ENCODE results near the gene ANO5. TPM values are rescaled to one million over a fixed set of nuclear protein-coding genes. Genes with fewer than 3 reads are reported as not detected.

ANO5 gene
- total RNA-seq, 4 donors from 2014 or later = 13.4 to 20.8 (median 17.2) TPM

- intact Hi-C loops (cut with DNase I) = no loop called here
- Histone ChIP-seq H3K27ac (replicated peaks in 1 of 4) (no peak overlapping the region), H3K4me3 (no peak overlapping the region), H3K9me3 (no peaks in the 10 kb centered on the region), H3K4me1 (peaks cover 0 to 34% (median 27%) of the 10 kb centered on the region in 4 donors), H3K27me3 (no peaks in the 10 kb centered on the region), H3K36me3 (no peaks in the 10 kb centered on the region)
- no peak for TF ChIP-seq POLR2AphosphoS5 (IDR thresholded peaks at IDR 0.05)
- TF ChIP-seq EP300 (IDR thresholded peaks at IDR 0.05) = no peak
- no peak for TF ChIP-seq POLR2A (IDR thresholded peaks at IDR 0.05; ENCODE audit: low read depth)
- TF ChIP-seq, protein P1, sequence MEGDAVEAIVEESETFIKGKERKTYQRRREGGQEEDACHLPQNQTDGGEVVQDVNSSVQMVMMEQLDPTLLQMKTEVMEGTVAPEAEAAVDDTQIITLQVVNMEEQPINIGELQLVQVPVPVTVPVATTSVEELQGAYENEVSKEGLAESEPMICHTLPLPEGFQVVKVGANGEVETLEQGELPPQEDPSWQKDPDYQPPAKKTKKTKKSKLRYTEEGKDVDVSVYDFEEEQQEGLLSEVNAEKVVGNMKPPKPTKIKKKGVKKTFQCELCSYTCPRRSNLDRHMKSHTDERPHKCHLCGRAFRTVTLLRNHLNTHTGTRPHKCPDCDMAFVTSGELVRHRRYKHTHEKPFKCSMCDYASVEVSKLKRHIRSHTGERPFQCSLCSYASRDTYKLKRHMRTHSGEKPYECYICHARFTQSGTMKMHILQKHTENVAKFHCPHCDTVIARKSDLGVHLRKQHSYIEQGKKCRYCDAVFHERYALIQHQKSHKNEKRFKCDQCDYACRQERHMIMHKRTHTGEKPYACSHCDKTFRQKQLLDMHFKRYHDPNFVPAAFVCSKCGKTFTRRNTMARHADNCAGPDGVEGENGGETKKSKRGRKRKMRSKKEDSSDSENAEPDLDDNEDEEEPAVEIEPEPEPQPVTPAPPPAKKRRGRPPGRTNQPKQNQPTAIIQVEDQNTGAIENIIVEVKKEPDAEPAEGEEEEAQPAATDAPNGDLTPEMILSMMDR (IDR thresholded peaks at IDR 0.05) = no peak
- 96% methylated on average over 7 of the region's 7 CpGs for WGBS
- DNase-seq (ENCODE audit: extremely low spot score) = no peak
These were observed 1.9 kb upstream of the ANO5 start for GRCh38 chr11:22190827-22191463.

DNA sequence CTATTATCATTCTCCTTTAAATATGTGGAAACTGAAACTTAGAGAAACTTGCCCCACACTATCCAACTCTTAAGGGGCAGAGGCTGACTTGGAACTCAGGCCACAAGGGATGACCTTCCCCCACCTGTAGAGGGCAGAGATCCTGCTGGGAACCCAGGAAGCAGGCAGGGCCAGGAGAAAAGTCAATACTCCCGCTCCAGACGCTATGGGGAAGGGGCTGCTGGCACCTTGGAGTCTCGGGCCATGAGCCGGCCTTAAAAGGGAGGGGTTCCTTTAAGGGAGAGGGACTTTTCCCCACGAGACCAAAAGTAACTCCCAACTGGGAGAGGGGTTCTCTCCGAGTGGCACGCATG, 620 bp upstream of the ANO5 start:
- Histone ChIP-seq H3K36me3 (no peaks in the 10 kb centered on the region), H3K4me1 (peaks cover 0 to 36% (median 34%) of the 10 kb centered on the region in 4 donors), H3K9me3 (no peaks in the 10 kb centered on the region), H3K27ac (replicated peaks in 1 of 4) (peak overlapping the region; percentile 86 to 92 (median 88)), H3K4me3 (peak overlapping the region; percentile 68 to 82 (median 78)), H3K27me3 (no peaks in the 10 kb centered on the region)
- 4% methylated on average over 5 of the region's 7 CpGs for WGBS
- no peak for DNase-seq (ENCODE audit: extremely low spot score)
- intact Hi-C loops (cut with DNase I) = no loop called here
- TF ChIP-seq POLR2AphosphoS5 (IDR thresholded peaks at IDR 0.05) = no peak
- TF ChIP-seq EP300 (IDR thresholded peaks at IDR 0.05) = no peak
- no peak for TF ChIP-seq POLR2A (IDR thresholded peaks at IDR 0.05; ENCODE audit: low read depth)
- TF ChIP-seq, protein P1 (IDR thresholded peaks at IDR 0.05) = peak; percentile 20 to 42 (median 22)

GRCh38 chr11:22193348-22194051, 615 bp downstream of the ANO5 start:
- WGBS = 8% methylated on average over 13 of the region's 39 CpGs
- peak overlapping the region; percentile 68 to 82 (median 78) for H3K4me3 ChIP-seq
- peak in 1 of 2 donors; percentile 25 for TF ChIP-seq POLR2AphosphoS5 (IDR thresholded peaks at IDR 0.05)
- no peak for TF ChIP-seq POLR2A (IDR thresholded peaks at IDR 0.05; ENCODE audit: low read depth)
- H3K27me3 ChIP-seq = no peaks in the 10 kb centered on the region
- intact Hi-C loops (cut with DNase I) = no loop called here
- DNase-seq (ENCODE audit: extremely low spot score) = no peak
- H3K9me3 ChIP-seq = no peaks in the 10 kb centered on the region
- H3K36me3 ChIP-seq = no peaks in the 10 kb centered on the region
- H3K27ac ChIP-seq (replicated peaks in 1 of 4) = peak overlapping the region; percentile 86 to 92 (median 88)
- peaks cover 4 to 46% (median 45%) of the 10 kb centered on the region in 4 donors for H3K4me1 ChIP-seq

DNA sequence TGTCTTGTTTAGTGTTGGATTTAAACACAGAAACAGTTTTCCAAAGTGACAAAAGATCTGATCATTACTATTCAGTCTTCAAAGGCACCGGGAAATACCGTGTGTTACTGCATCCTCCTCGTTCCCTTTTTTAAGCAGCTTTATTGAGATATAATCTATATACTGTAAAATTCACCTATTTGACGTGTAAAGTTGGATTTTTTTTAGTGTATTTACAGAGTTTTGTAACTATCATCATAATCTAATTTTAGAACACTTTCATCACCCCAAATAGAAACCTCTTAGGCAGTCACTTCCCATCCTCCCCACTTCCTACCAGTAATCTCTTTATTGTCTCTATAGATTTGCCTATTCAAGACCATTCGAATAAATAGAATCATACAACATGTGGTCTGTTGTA, 1.4 kb downstream of the ANO5 start:
- Histone ChIP-seq H3K4me3 (peak overlapping the region; percentile 68 to 82 (median 78)), H3K27me3 (no peaks in the 10 kb centered on the region), H3K9me3 (no peaks in the 10 kb centered on the region), H3K36me3 (no peaks in the 10 kb centered on the region), H3K27ac (replicated peaks in 1 of 4) (peak overlapping the region; percentile 86 to 92 (median 88)), H3K4me1 (peaks cover 9 to 46% (median 45%) of the 10 kb centered on the region in 4 donors)
- 26% methylated on average over 5 of the region's 5 CpGs for WGBS
- TF ChIP-seq POLR2AphosphoS5 (IDR thresholded peaks at IDR 0.05) (no peak), EP300 (IDR thresholded peaks at IDR 0.05) (no peak)
- intact Hi-C loops (cut with DNase I) = no loop called here
- no peak for DNase-seq (ENCODE audit: extremely low spot score)

DNA sequence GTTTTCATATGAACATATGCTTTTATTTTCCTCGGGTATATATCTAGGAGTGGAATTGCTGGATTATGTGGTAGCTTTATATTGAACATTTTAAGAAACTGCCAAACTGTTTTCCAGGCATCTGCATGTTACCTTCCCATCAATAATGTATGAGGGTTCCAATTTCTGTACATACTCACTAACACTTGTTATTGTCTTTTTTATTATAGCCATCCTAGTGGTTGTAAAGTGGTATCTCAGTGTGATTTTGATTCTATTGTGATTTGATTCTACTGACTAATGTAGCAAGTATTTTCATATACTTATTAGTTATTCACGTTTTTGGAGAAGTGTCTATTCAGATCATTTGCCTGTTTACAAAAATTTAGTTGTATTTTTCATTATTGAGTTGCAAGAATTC, 2.0 kb downstream of the ANO5 start:
- no peak for DNase-seq (ENCODE audit: extremely low spot score)
- H3K9me3 ChIP-seq = no peaks in the 10 kb centered on the region
- no peaks in the 10 kb centered on the region for H3K36me3 ChIP-seq
- TF ChIP-seq EP300 (IDR thresholded peaks at IDR 0.05) (no peak), POLR2A (IDR thresholded peaks at IDR 0.05; ENCODE audit: low read depth) (no peak), POLR2AphosphoS5 (IDR thresholded peaks at IDR 0.05) (no peak)
- TF ChIP-seq, protein P1 (IDR thresholded peaks at IDR 0.05) = peak in 1 of 3 experiments; percentile 16
- 70% methylated on average over 2 of the region's 2 CpGs for WGBS
- no peaks in the 10 kb centered on the region for H3K27me3 ChIP-seq
- H3K4me1 ChIP-seq = peaks cover 9 to 46% (median 45%) of the 10 kb centered on the region in 4 donors
- peak overlapping the region in 2 of 4 donors; percentile 88 to 92 for H3K27ac ChIP-seq (replicated peaks in 1 of 4)
- intact Hi-C loops (cut with DNase I) = no loop called here
- H3K4me3 ChIP-seq = peak overlapping the region in 2 of 4 donors; percentile 68 to 82

Measured in esophagus muscularis mucosa (tissue), 4 donors.